Measurements from ENCODE around the gene GRIK5. TPM values are rescaled to one million over a fixed set of nuclear protein-coding genes. Genes with fewer than 3 reads are reported as not detected.

Gene GRIK5
- total RNA-seq, 2 experiments from 2014 or later, result 0.73 to 1.3 TPM

- TF ChIP-seq EZH2phosphoT487 (IDR thresholded peaks at IDR 0.05; ENCODE audit: borderline replicate concordance, low read depth, low read length) (no peak), CTCF (conservative IDR thresholded peaks at IDR 0.05; ENCODE audit: low read length) (no peak)
- H3K4me2 ChIP-seq (ENCODE audit: low read length), result no peak overlapping the region
- no peaks in the 10 kb centered on the region for H3K9me2 ChIP-seq (ENCODE audit: insufficient read depth, low read length)
- no peaks in the 10 kb centered on the region for H3K9me3 ChIP-seq (ENCODE audit: low read length)
- no peak for DNase-seq (ENCODE audit: low spot score)
- no peaks in the 10 kb centered on the region for H3K79me2 ChIP-seq (ENCODE audit: insufficient read depth, low read depth, low read length)
- H3K27ac ChIP-seq (ENCODE audit: low read depth, low read length, poor library complexity, severe bottlenecking), result no peak overlapping the region
- H3K4me3 ChIP-seq (ENCODE audit: low read depth, low read length, poor library complexity, severe bottlenecking), result no peak overlapping the region
- H2AFZ ChIP-seq (ENCODE audit: low read length), result no peak overlapping the region
- no TSS peak for BruUV-seq (replicated peaks)
- no peaks in the 10 kb centered on the region for H4K20me1 ChIP-seq (ENCODE audit: insufficient read depth, low read length)
- POLR2A ChIA-PET, result no interaction called here
- CTCF ChIA-PET (ENCODE audit: unreplicated experiment), result no interaction called here
- intact Hi-C loops (cut with micrococcal nuclease; ENCODE audit: unreplicated experiment), result no loop called here
- peaks cover 47% of the 10 kb centered on the region for H3K36me3 ChIP-seq (ENCODE audit: insufficient read depth, low read length)
- no peaks in the 10 kb centered on the region for H3K4me1 ChIP-seq (ENCODE audit: insufficient read depth, low read length, poor library complexity, severe bottlenecking)
Measured at GRCh38 chr19:41981724-41982123, 88.3 kb downstream of the GRIK5 start.

- no peak for TF ChIP-seq CTCF (conservative IDR thresholded peaks at IDR 0.05; ENCODE audit: low read length)
- TF ChIP-seq EZH2phosphoT487 (IDR thresholded peaks at IDR 0.05; ENCODE audit: borderline replicate concordance, low read depth, low read length), result no peak
- Histone ChIP-seq H3K4me2 (ENCODE audit: low read length) (no peak overlapping the region), H3K4me3 (ENCODE audit: low read depth, low read length, poor library complexity, severe bottlenecking) (no peak overlapping the region), H3K27ac (ENCODE audit: low read depth, low read length, poor library complexity, severe bottlenecking) (no peak overlapping the region), H3K79me2 (ENCODE audit: insufficient read depth, low read depth, low read length) (no peaks in the 10 kb centered on the region), H4K20me1 (ENCODE audit: insufficient read depth, low read length) (no peaks in the 10 kb centered on the region), H3K36me3 (ENCODE audit: insufficient read depth, low read length) (peaks cover 51% of the 10 kb centered on the region), H3K4me1 (ENCODE audit: insufficient read depth, low read length, poor library complexity, severe bottlenecking) (no peaks in the 10 kb centered on the region), H3K9me3 (ENCODE audit: low read length) (no peaks in the 10 kb centered on the region), H3K9me2 (ENCODE audit: insufficient read depth, low read length) (no peaks in the 10 kb centered on the region), H2AFZ (ENCODE audit: low read length) (no peak overlapping the region)
- no peak for DNase-seq (ENCODE audit: low spot score)
- BruUV-seq (replicated peaks), result no TSS peak
- POLR2A ChIA-PET, result no interaction called here
- CTCF ChIA-PET (ENCODE audit: unreplicated experiment), result no interaction called here
- intact Hi-C loops (cut with micrococcal nuclease; ENCODE audit: unreplicated experiment), result no loop called here
Measured at GRCh38 chr19:41978470-41978869, 91.5 kb downstream of the GRIK5 start.

- ChIA-PET CTCF (ENCODE audit: unreplicated experiment) (no interaction called here), POLR2A (interaction anchor here (0.7 kb wide), 1 partner anchor 192 kb away, joined by 4 read pairs; no protein-coding TSS in a partner anchor)
- no TSS peak for BruUV-seq (replicated peaks)
- Histone ChIP-seq H3K4me1 (ENCODE audit: insufficient read depth, low read length, poor library complexity, severe bottlenecking) (no peaks in the 10 kb centered on the region), H3K9me2 (ENCODE audit: insufficient read depth, low read length) (no peaks in the 10 kb centered on the region), H2AFZ (ENCODE audit: low read length) (no peak overlapping the region), H3K27ac (ENCODE audit: low read depth, low read length, poor library complexity, severe bottlenecking) (no peak overlapping the region), H3K36me3 (ENCODE audit: insufficient read depth, low read length) (peaks cover 51% of the 10 kb centered on the region), H3K4me3 (ENCODE audit: low read depth, low read length, poor library complexity, severe bottlenecking) (no peak overlapping the region), H3K9me3 (ENCODE audit: low read length) (no peaks in the 10 kb centered on the region), H3K79me2 (ENCODE audit: insufficient read depth, low read depth, low read length) (no peaks in the 10 kb centered on the region), H4K20me1 (ENCODE audit: insufficient read depth, low read length) (no peaks in the 10 kb centered on the region), H3K4me2 (ENCODE audit: low read length) (no peak overlapping the region)
- intact Hi-C loops (cut with micrococcal nuclease; ENCODE audit: unreplicated experiment), result no loop called here
- no peak for TF ChIP-seq CTCF (conservative IDR thresholded peaks at IDR 0.05; ENCODE audit: low read length)
- TF ChIP-seq EZH2phosphoT487 (IDR thresholded peaks at IDR 0.05; ENCODE audit: borderline replicate concordance, low read depth, low read length), result no peak
- DNase-seq (ENCODE audit: low spot score), result no peak
Measured at GRCh38 chr19:41977916-41978315, 92.1 kb downstream of the GRIK5 start.

All from OCI-LY7 (cell line).